Endothelial cell of umbilical vein (primary cell): ENCODE data around the gene KLHL5. TPM values are rescaled to one million over a fixed set of nuclear protein-coding genes. Genes with fewer than 3 reads are reported as not detected.

Source experiments
- BruUV-seq: library from RNA; stranded (reverse); fragments of 400-500 nt; replicated peaks from 2 replicates; lab custom pipeline; 2021; lab: Mats Ljungman, UMichigan
- CTCF ChIA-PET: fragments of 300-600, 350-600 bp; sonication (Branson Sonifier 250); formaldehyde crosslinking; loops from one replicate; lab custom pipeline; 2021; ENCODE audit warnings: antibody characterized with exemption, inconsistent platforms; lab: Charles Lee
- POLR2A ChIA-PET: fragments of 300-600, 350-600 bp; sonication (Branson Sonifier 250); formaldehyde crosslinking; loops from one replicate; lab custom pipeline; 2021; ENCODE audit warnings: antibody characterized with exemption, inconsistent platforms; lab: Charles Lee
- DNase-seq: peaks from one replicate; pipeline ENCODE4 v3.0.0-alpha.2; 2011; ENCODE audit warnings: low read depth, low spot score
- FAIRE-seq: peaks from 2 replicates; lab custom pipeline; 2011; peaks lifted over from hg19 to GRCh38; lab: Jason Lieb, UNC
- H2AFZ ChIP-seq: 2 replicates; pipeline ENCODE4 v1.6.0; 2012; ENCODE audit warnings: low read depth, low read length, control low read depth, inconsistent platforms
- H3K27ac ChIP-seq: 2 replicates; pipeline ENCODE4 v1.5.1; 2011; ENCODE audit warnings: low read depth, mild to moderate bottlenecking, control low read depth, low read length, moderate library complexity; ENCODE audit not compliant: insufficient read depth
- H3K27me3 ChIP-seq, 2 experiments: 2 replicates each; pipeline versions ENCODE4 v1.6.0 to v1.6.1; 2011; ENCODE audit warnings: low read length in 2 of 2, mixed read lengths in 1 of 2; ENCODE audit not compliant: control insufficient read depth in 2 of 2, insufficient read depth in 2 of 2
- H3K36me3 ChIP-seq, 2 experiments: 2 replicates in 1 of 2; 3 replicates in 1 of 2; pipeline ENCODE4 v1.5.1; 2011; ENCODE audit warnings: low read length in 2 of 2, mild to moderate bottlenecking in 1 of 2, moderate library complexity in 1 of 2; ENCODE audit not compliant: control insufficient read depth in 2 of 2, insufficient read depth in 2 of 2; ENCODE audit errors: extremely low read depth in 1 of 2
- H3K4me1 ChIP-seq: 3 replicates; pipeline ENCODE4 v1.5.1; 2011; ENCODE audit warnings: mild to moderate bottlenecking, low read length; ENCODE audit not compliant: control insufficient read depth, insufficient read depth; ENCODE audit errors: extremely low read depth
- H3K4me2 ChIP-seq: 2 replicates; pipeline ENCODE4 v1.6.1; 2011; ENCODE audit warnings: low read length, control low read depth, mixed read lengths; ENCODE audit not compliant: insufficient read depth
- H3K4me3 ChIP-seq, 3 experiments: fragments of 200-600 bp in 1 of 3; sonication (generic), shearing (Covaris generic) in 1 of 3; replicated peaks in 1 of 3; 2 replicates each; pipeline ENCODE4 v1.5.1; 2011 to 2016; ENCODE audit warnings: control low read depth in 3 of 3, low read length in 3 of 3, mild to moderate bottlenecking in 2 of 3, inconsistent platforms in 1 of 3, low read depth in 1 of 3, moderate library complexity in 1 of 3; ENCODE audit not compliant: insufficient read depth in 1 of 3
- H3K79me2 ChIP-seq: 2 replicates; pipeline ENCODE4 v1.6.0; 2012; ENCODE audit warnings: low read length, inconsistent platforms; ENCODE audit not compliant: control insufficient read depth, insufficient read depth
- H3K9ac ChIP-seq: replicated peaks from 2 replicates; pipeline ENCODE3; 2011; ENCODE audit warnings: low read length, control low read depth; ENCODE audit not compliant: insufficient read depth; ENCODE audit errors: extremely low read depth
- H3K9me1 ChIP-seq: replicated peaks from 3 replicates; pipeline ENCODE4 v1.6.0; 2011; ENCODE audit warnings: mild to moderate bottlenecking, low read length; ENCODE audit not compliant: control insufficient read depth, insufficient read depth; ENCODE audit errors: extremely low read depth
- H3K9me3 ChIP-seq: replicated peaks from 2 replicates; pipeline ENCODE4 v1.5.1; 2012; ENCODE audit warnings: low read length, inconsistent platforms; ENCODE audit not compliant: control insufficient read depth, insufficient read depth
- H4K20me1 ChIP-seq: replicated peaks from 2 replicates; pipeline ENCODE3; 2011; ENCODE audit warnings: mild to moderate bottlenecking, low read length; ENCODE audit not compliant: control insufficient read depth, insufficient read depth; ENCODE audit errors: extremely low read depth
- EZH2 ChIP-seq: IDR thresholded peaks from 2 replicates; pipeline ENCODE4 v1.6.1; 2012; ENCODE audit warnings: borderline replicate concordance, low read depth, mild to moderate bottlenecking, moderate library complexity, low read length, inconsistent platforms; ENCODE audit not compliant: severe bottlenecking
- FOS ChIP-seq: IDR thresholded peaks from 2 replicates; pipeline ENCODE4 v1.6.1; 2011; ENCODE audit warnings: mild to moderate bottlenecking, low read length, moderate library complexity, borderline replicate concordance; ENCODE audit not compliant: insufficient read depth
- GATA2 ChIP-seq: IDR thresholded peaks from 2 replicates; pipeline ENCODE4 v1.7.0; 2011; ENCODE audit warnings: low read depth, mild to moderate bottlenecking, moderate library complexity, mixed read lengths, low read length; ENCODE audit not compliant: insufficient read length, insufficient read depth
- JUN ChIP-seq: IDR thresholded peaks from 2 replicates; pipeline ENCODE4 v1.6.1; 2011; ENCODE audit warnings: borderline replicate concordance, low read depth; ENCODE audit not compliant: insufficient read length, insufficient read depth
- MYC ChIP-seq: IDR thresholded peaks from one replicate; pipeline ENCODE4 v1.6.1; 2011; ENCODE audit warnings: mild to moderate bottlenecking, low read depth, low read length
- POLR2A ChIP-seq: IDR thresholded peaks from 2 replicates; pipeline ENCODE4 v1.6.1; 2012; ENCODE audit warnings: low read depth, mild to moderate bottlenecking, control low read depth, low read length
- POLR2AphosphoS5 ChIP-seq: IDR thresholded peaks from 2 replicates; pipeline ENCODE4 v1.6.1; 2012; ENCODE audit warnings: low read depth, mild to moderate bottlenecking, control low read depth, low read length, moderate library complexity; ENCODE audit not compliant: insufficient read depth
- dilution Hi-C: fragments of 300-500 bp; cut with MboI; formaldehyde crosslinking; loops from one replicate; pipeline ENCODE4 v1.15.0; 2019; ENCODE audit warnings: low sequenced_read_pairs; ENCODE audit not compliant: extremely low pct_ligation_motif_present
- intact Hi-C: fragments of 100-400 bp; cut with micrococcal nuclease; formaldehyde crosslinking; loops from one replicate; pipeline ENCODE4 v1.10.0; 2022
- polyA plus RNA-seq, 4 experiments: library from polyadenylated mRNA; depleted of rRNA in 3 of 4; stranded (reverse) in 3 of 4; unstranded in 1 of 4; fragments of >200 nt; gene quantifications; 2 replicates each; pipeline versions ENCODE4 v1.2.1 to v1.2.3, GENCODE V29; 2011 to 2012; ENCODE audit warnings: missing spikeins in 1 of 4
- total RNA-seq: library from RNA; stranded (reverse); gene quantifications from 2 replicates; pipeline ENCODE4 v1.2.3, GENCODE V29; 2021
- TF ChIP-seq, protein P1 (sequence below), 2 donors: IDR thresholded peaks; 1 replicate in 1 of 2; 2 replicates in 1 of 2; pipeline ENCODE4 v1.5.1; 2011; ENCODE audit warnings: low read length in 2 of 2, mild to moderate bottlenecking in 2 of 2, moderate library complexity in 2 of 2, control low read depth in 1 of 2, inconsistent platforms in 1 of 2, low read depth in 1 of 2; ENCODE audit not compliant: insufficient read depth in 1 of 2; ENCODE audit errors: extremely low read depth in 1 of 2
- TF ChIP-seq, protein P2 (sequence below): IDR thresholded peaks from 2 replicates; pipeline ENCODE4 v1.6.1; 2011; ENCODE audit not compliant: insufficient read depth, insufficient read length

KLHL5 gene
- total and polyA plus RNA-seq, 2 donors (not counting 3 experiments of a cell fraction or from before 2014, with no cell fraction given): 32.2 to 54.6 TPM

DNA sequence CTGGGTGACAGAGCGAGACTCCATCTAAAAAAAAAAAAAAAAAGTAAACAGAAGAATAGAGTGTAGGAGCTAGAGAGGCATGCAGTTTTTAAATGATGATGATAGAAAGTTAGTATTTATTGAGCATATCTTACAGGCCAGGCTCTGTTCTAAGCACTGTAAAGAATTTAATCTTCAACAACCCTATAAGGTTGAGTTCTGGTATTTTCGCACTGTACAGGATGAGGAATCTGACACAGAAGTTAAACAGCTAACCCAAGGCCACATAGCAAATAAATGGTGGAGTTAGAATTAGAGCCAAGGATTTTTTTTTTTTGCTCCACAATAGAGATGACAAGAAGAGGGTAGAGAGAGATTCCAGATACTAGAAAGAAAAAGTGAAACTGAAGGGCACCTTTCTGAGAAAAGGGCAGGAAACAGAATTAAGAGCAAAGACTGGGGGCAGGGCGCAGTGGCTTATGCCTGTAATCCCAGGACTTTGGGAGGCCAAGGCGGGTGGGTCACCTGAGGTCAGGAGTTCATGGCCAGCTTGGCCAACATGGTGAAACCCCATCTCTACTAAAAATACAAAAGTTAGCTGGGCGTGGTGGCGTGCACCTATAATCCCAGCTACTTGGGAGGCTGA, 56.1 kb downstream of the KLHL5 start:
- no peak for TF ChIP-seq POLR2A
- TF ChIP-seq MYC: no peak
- TF ChIP-seq JUN: no peak
- TF ChIP-seq POLR2AphosphoS5: no peak
- TF ChIP-seq GATA2: no peak
- TF ChIP-seq, protein P1, sequence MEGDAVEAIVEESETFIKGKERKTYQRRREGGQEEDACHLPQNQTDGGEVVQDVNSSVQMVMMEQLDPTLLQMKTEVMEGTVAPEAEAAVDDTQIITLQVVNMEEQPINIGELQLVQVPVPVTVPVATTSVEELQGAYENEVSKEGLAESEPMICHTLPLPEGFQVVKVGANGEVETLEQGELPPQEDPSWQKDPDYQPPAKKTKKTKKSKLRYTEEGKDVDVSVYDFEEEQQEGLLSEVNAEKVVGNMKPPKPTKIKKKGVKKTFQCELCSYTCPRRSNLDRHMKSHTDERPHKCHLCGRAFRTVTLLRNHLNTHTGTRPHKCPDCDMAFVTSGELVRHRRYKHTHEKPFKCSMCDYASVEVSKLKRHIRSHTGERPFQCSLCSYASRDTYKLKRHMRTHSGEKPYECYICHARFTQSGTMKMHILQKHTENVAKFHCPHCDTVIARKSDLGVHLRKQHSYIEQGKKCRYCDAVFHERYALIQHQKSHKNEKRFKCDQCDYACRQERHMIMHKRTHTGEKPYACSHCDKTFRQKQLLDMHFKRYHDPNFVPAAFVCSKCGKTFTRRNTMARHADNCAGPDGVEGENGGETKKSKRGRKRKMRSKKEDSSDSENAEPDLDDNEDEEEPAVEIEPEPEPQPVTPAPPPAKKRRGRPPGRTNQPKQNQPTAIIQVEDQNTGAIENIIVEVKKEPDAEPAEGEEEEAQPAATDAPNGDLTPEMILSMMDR (IDR thresholded peaks at IDR 0.05; ENCODE audit: extremely low read depth in 1 of 2, insufficient read depth in 1 of 2, low read depth in 1 of 2, low read length in 2 of 2): no peak
- Histone ChIP-seq H3K9ac (no peak overlapping the region), H3K4me1 (no peaks in the 10 kb centered on the region), H4K20me1 (no peaks in the 10 kb centered on the region), H3K27me3 (no peaks in the 10 kb centered on the region), H3K9me3 (no peaks in the 10 kb centered on the region), H3K79me2 (no peaks in the 10 kb centered on the region), H2AFZ (no peak overlapping the region), H3K4me2 (no peak overlapping the region), H3K27ac (no peak overlapping the region), H3K36me3 (peaks cover 0 to 3% of the 10 kb centered on the region in 2 experiments), H3K4me3 (no peak overlapping the region), H3K9me1 (no peaks in the 10 kb centered on the region)
- no peak for FAIRE-seq
- POLR2A ChIA-PET: no interaction called here
- intact Hi-C loops: no loop called here
- CTCF ChIA-PET: no interaction called here
- DNase-seq: no peak
- no TSS peak for BruUV-seq
- dilution Hi-C loops: no loop called here

DNA sequence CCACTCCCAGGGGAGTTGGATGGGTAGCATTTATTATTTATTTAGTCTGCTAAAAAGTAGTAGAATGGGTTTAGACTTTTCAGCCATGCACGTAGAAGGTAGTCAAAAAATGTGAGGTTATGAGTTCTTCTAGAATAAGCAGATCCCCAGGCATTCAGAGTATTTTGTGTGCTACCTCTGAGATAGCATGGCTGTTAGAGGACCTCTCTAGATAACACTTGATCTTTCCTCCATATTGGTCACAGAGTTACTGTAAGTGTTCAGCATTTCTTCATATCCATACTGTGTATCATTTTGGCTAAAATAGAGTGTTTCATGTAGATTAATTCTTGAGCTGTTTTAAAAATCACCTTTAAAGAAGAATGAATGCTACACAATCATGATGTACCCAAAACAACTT, 58.4 kb downstream of the KLHL5 start:
- H3K9ac ChIP-seq: no peak overlapping the region
- H3K9me1 ChIP-seq: no peaks in the 10 kb centered on the region
- H4K20me1 ChIP-seq: no peaks in the 10 kb centered on the region
- intact Hi-C loops: loop anchor here (5.0 kb wide), 1 partner anchor 358 kb away; no protein-coding TSS in a partner anchor
- H3K4me3 ChIP-seq: no peak overlapping the region
- no peaks in the 10 kb centered on the region for H3K79me2 ChIP-seq
- ChIA-PET POLR2A (no interaction called here), CTCF (no interaction called here)
- no peaks in the 10 kb centered on the region for H3K9me3 ChIP-seq
- H2AFZ ChIP-seq: no peak overlapping the region
- no peaks in the 10 kb centered on the region for H3K4me1 ChIP-seq
- no peaks in the 10 kb centered on the region for H3K27me3 ChIP-seq
- FAIRE-seq (no peak), DNase-seq (no peak)
- H3K27ac ChIP-seq: no peak overlapping the region
- TF ChIP-seq, protein P1 (IDR thresholded peaks at IDR 0.05; ENCODE audit: extremely low read depth in 1 of 2, insufficient read depth in 1 of 2, low read depth in 1 of 2, low read length in 2 of 2): no peak
- TF ChIP-seq, protein P2, sequence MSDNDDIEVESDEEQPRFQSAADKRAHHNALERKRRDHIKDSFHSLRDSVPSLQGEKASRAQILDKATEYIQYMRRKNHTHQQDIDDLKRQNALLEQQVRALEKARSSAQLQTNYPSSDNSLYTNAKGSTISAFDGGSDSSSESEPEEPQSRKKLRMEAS: no peak
- TF ChIP-seq FOS: no peak
- no peak for TF ChIP-seq POLR2A
- TF ChIP-seq GATA2: no peak
- TF ChIP-seq MYC: no peak
- TF ChIP-seq POLR2AphosphoS5: no peak
- no peak for TF ChIP-seq EZH2
- no peak for TF ChIP-seq JUN
- H3K36me3 ChIP-seq: peaks cover 0 to 3% of the 10 kb centered on the region in 2 experiments
- H3K4me2 ChIP-seq: no peak overlapping the region
- dilution Hi-C loops: no loop called here
- no TSS peak for BruUV-seq
